Measurements from ENCODE around the gene ACSL1.

ACSL1 gene

GRCh38 chr4:184838249-184839074, 12.7 kb upstream of the ACSL1 start:
- no peak for DNase-seq

DNA sequence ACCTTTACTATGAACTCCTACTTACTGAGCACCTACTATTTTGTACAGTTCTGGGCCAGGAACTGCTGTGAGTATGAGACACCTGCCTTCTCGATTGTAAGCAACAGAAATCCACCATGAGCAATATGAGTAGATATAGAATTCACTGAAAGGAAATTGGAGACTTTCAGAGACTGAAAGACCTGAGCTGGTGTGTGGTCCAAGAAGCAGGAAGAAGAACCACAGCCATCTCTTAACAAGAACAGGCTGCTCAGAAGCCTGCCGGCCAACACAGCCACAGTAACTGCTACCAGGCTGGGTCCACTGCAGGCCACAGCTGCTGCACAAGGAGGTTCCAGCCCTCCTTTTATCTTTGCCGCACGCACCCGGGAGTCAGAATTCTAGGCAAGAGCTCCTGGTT, 10.8 kb upstream of the ACSL1 start:
- DNase-seq: no peak

DNA sequence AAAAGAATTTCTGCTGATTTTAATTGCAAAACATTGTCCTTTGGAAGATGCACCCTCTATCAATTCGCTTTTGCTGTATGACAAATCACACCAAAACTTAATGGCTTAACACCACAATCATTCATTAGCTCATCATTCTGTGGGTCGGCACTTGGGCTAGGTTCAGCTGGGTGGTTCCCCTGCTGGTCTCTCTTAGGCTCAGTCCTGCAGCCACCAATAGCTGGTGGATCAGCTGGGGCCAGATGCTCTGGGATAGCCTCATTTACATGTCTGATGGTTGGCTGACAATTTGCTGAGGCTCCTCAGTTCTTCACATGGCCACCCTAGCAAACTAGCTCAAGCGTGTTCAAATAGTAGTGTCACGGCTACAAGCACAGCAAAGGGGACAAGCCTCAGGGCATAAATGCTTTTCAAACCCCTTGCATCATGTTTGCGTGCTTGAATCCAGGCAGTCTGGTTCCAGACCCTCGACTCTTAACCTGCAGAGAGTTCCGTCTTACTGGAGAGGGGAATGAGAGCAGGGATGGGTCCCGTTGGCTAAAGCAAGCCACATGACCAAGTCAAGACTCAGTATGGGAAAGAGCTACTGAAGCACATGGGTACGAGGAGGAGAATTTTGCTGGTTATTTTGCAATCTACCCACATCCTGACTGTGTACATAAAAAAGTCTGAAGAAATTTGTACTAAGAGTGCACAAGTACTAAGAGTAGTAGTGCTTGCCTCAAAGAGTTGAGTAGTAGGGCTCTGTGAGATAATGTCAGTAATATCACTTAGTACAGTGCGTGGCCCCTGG, 7.5 kb upstream of the ACSL1 start:
- DNase-seq: no peak

GRCh38 chr4:184831153-184831552, 5.4 kb upstream of the ACSL1 start:
- no peak for DNase-seq

DNA sequence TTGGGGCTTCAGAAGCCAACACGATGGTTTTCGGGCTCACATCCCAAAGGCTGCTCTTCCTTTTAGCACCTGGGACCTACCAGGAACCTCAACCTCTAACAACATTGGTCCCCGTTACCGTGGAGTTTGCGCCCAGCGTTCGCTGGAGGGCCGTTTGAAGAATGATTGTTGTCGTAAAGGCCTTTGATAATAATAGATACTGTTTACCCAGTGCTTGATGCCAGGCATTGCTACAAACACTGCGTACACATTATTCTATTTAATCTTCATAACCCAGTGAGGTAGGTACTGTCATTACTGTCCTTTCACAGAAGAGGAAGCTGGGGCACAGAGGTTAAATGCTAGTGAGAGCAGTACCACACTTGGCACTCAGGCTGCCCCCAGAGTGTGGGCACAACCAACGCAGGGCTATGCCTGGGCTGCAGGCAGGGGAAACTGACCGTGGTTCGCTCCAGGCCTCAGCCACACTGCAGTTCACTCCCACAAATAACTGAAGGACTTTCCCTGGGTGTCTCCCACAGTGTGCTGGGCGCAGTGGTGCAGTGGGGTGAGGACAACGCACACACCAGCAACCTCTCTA, 1.0 kb upstream of the ACSL1 start:
- no peak for DNase-seq

GRCh38 chr4:184825141-184825895, 450 bp downstream of the ACSL1 start:
- peak; percentile 73 for DNase-seq

DNA sequence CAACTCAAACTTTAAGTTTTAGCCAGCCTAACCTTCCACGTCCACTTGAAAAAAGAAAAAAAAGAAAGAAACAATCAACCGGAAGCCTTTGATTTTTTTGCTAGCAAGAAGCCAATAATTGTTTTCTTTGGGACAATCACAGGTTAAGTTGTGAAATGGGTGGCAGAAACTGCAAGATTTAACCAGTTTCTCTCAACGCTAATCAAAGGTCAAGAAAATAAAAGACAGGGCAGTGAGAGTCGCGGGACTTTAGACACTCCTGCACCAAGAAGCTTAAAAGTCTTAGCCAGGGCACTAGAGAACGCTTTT, 1.0 kb downstream of the ACSL1 start:
- DNase-seq: no peak

- DNase-seq: no peak
Measured at GRCh38 chr4:184824081-184824775, 1.5 kb downstream of the ACSL1 start.

GRCh38 chr4:184823014-184823413, 2.8 kb downstream of the ACSL1 start:
- DNase-seq: no peak

GRCh38 chr4:184822356-184822755, 3.4 kb downstream of the ACSL1 start:
- DNase-seq: no peak

DNA sequence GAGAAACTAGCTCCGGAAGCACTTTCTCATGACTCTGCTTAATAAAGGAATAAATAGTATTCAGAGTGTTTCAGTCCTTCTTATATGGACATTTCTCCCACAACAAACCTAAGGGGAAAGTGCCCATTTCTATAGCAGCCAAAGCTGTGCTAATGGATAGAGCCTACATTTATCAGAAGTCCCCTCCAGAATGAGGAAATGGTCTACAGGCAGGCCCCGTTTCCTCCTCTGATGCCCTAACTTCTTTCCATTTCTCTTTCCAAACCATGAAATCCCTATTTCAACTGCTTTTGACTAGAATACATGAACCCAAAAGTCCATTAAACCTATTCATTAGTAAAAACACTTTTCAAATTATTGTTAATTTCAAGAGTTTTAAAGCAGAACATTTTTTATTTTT, 4.5 kb downstream of the ACSL1 start:
- DNase-seq: no peak

DNA sequence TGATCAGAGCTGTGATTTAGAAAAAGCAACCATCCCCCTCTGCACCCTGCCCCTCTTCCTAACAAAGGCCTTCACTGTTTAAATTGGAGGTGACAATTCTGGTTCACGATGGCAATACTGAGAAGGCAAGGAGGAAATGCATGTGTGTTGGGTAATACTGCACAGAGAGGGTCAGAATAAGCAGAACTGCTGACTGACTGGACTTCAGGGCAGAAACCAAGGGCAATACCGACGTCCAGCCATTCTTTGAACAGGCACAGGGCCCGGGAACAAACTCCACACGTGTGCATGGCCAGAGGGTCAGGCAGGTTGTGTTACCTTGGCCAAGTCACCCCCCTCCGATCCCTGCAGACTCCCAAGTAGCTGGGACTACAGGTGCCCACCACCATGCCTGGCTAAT, 6.0 kb downstream of the ACSL1 start:
- no peak for DNase-seq

GRCh38 chr4:184818216-184818564, 7.6 kb downstream of the ACSL1 start:
- DNase-seq: no peak

- no peak for DNase-seq
Measured at GRCh38 chr4:184817494-184818215, 8.1 kb downstream of the ACSL1 start.

DNA sequence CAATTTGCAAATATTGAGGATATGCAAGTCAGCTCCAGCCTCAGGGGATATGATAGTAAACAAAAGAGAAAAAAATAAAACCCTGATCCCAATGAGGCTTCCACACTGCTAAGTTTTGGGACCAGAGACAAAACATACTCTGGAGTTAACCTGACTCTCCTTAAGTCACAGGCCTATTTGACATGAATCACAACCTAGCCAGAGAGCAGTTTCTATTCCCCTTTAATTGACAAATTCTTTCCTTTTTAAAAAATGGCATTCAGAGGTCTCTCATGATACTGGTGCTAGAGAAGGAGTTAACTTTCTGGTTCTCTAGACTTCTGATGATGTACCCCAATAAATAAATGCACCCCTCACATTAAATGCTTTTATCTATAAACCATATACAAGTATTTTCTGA, 8.8 kb downstream of the ACSL1 start:
- DNase-seq: no peak

GRCh38 chr4:184815046-184815877, 10.5 kb downstream of the ACSL1 start:
- DNase-seq: no peak

- no peak for DNase-seq
Measured at GRCh38 chr4:184814686-184815045, 11.1 kb downstream of the ACSL1 start.

GRCh38 chr4:184812651-184813181, 13.1 kb downstream of the ACSL1 start:
- no peak for DNase-seq

DNA sequence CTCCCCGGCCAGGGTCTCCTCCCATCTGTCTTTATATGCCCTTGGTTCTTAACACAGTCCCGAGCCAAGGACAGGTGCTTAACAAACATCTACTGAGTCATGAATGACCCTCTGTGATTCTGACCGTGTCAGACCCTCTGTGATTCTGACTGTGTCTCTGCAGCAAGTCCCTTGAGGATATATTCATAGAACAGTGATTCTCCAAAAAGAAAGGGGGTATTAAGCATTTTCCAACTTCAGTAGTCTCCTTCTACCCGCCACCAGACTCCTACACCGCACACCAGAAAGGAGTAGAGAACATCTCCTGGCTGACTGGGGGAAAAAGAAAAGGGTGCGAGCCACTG, 13.6 kb downstream of the ACSL1 start:
- DNase-seq: no peak

- DNase-seq: no peak
Measured at GRCh38 chr4:184811526-184812198, 14.1 kb downstream of the ACSL1 start.

- no peak for DNase-seq
Measured at GRCh38 chr4:184810720-184811119, 15.0 kb downstream of the ACSL1 start.
